Esophagus muscularis mucosa (tissue), 4 donors: ENCODE measurements around the gene RGS3. TPM values are rescaled to one million over a fixed set of nuclear protein-coding genes. Genes with fewer than 3 reads are reported as not detected.
A peak's percentile ranks its signal among the peaks of the same experiment; 100 is the strongest.

Experiments
- DNase-seq: peaks from one replicate; pipeline ENCODE4 v3.0.0-alpha.2; 2017; ENCODE audit errors: extremely low spot score
- H3K27ac ChIP-seq, 4 donors: fragments of 200-600 bp; sonication (generic); replicated peaks in 1 of 4; 1 replicate in 3 of 4; 2 replicates in 1 of 4; pipeline ENCODE4 v1.5.1; 2016 to 2019; ENCODE audit warnings: mild to moderate bottlenecking in 1 of 4
- H3K27me3 ChIP-seq, 4 donors: fragments of 200-600 bp; sonication (generic); one replicate each; pipeline versions ENCODE4 v1.5.1 to v1.6.0; 2016 to 2019
- H3K36me3 ChIP-seq, 4 donors: fragments of 200-600 bp; sonication (generic); one replicate each; pipeline ENCODE4 v1.5.1; 2016 to 2019
- H3K4me1 ChIP-seq, 4 donors: fragments of 200-600 bp; sonication (generic); one replicate each; pipeline ENCODE4 v1.5.1; 2016 to 2019
- H3K4me3 ChIP-seq, 4 donors: fragments of 200-600 bp; sonication (generic); 1 replicate in 2 of 4; 2 replicates in 2 of 4; pipeline ENCODE4 v1.5.1; 2016 to 2019; ENCODE audit warnings: mild to moderate bottlenecking in 4 of 4, moderate library complexity in 1 of 4
- H3K9me3 ChIP-seq, 4 donors: fragments of 200-600 bp; sonication (generic); 1 replicate in 3 of 4; 2 replicates in 1 of 4; pipeline ENCODE4 v1.5.1; 2016 to 2019
- CTCF ChIP-seq, 3 experiments: fragments of 200-600 bp in 2 of 3; fragments of 450-650 bp in 1 of 3; sonication (generic) in 2 of 3; IDR thresholded peaks; one replicate each; pipeline ENCODE4 v1.5.1; 2017 to 2019; ENCODE audit warnings: antibody characterized with exemption in 3 of 3, mild to moderate bottlenecking in 2 of 3, moderate library complexity in 1 of 3
- EP300 ChIP-seq: sonication (generic); formaldehyde crosslinking; IDR thresholded peaks from one replicate; pipeline ENCODE4 v1.6.1; 2017; ENCODE audit warnings: antibody characterized with exemption
- POLR2A ChIP-seq: fragments of 450-650 bp; IDR thresholded peaks from one replicate; pipeline ENCODE4 v1.6.1; 2017; ENCODE audit warnings: antibody characterized with exemption, moderate library complexity, mild to moderate bottlenecking, low read depth
- POLR2AphosphoS5 ChIP-seq, 2 donors: sonication (generic); formaldehyde crosslinking; IDR thresholded peaks; one replicate each; pipeline ENCODE4 v1.6.1; 2017; ENCODE audit warnings: antibody characterized with exemption in 2 of 2
- WGBS: methylation state at CpG from one replicate; pipeline ENCODE4 v1.1.5; 2018; 5-methylcytosine and 5-hydroxymethylcytosine counted together
- intact Hi-C: fragments of 100-400 bp; cut with DNase I; formaldehyde crosslinking; loops from one replicate; pipeline ENCODE4 v1.15.1; 2023
- total RNA-seq, 4 donors: library from RNA; depleted of rRNA; stranded (reverse); fragments of >200 nt; gene quantifications; one replicate each; pipeline versions ENCODE4 v1.1.0 to v1.2.1, GENCODE V29; 2016

Gene RGS3
- total RNA-seq, 4 donors from 2014 or later, result 37.3 to 121 (median 68.5) TPM

- no peak overlapping the region for H3K4me3 ChIP-seq
- no peaks in the 10 kb centered on the region for H3K9me3 ChIP-seq
- no peak overlapping the region for H3K27ac ChIP-seq
- no peak for TF ChIP-seq POLR2A
- no peak for TF ChIP-seq CTCF (IDR thresholded peaks at IDR 0.05)
- TF ChIP-seq EP300, result no peak
- TF ChIP-seq POLR2AphosphoS5 (IDR thresholded peaks at IDR 0.05), result no peak
- DNase-seq, result no peak
- no peaks in the 10 kb centered on the region for H3K27me3 ChIP-seq
- WGBS, result 91% methylated on average over 13 of the region's 19 CpGs
- peaks cover 16 to 52% (median 44%) of the 10 kb centered on the region in 4 donors for H3K36me3 ChIP-seq
- intact Hi-C loops, result loop anchor here (10.0 kb wide), 1 partner anchor 62 kb away; no protein-coding TSS in a partner anchor
- H3K4me1 ChIP-seq, result peaks cover 43 to 62% (median 50%) of the 10 kb centered on the region in 4 donors
These were observed 43.7 kb downstream of the RGS3 start for GRCh38 chr9:113507256-113507655.

GRCh38 chr9:113508111-113508749 is 44.7 kb downstream of the RGS3 start:
- 77% methylated on average over 10 of the region's 10 CpGs for WGBS
- Histone ChIP-seq H3K27ac (peak overlapping the region in 3 of 4 donors; percentile 5 to 27 (median 24)), H3K4me3 (no peak overlapping the region), H3K36me3 (peaks cover 16 to 62% (median 53%) of the 10 kb centered on the region in 4 donors), H3K4me1 (peaks cover 41 to 58% (median 50%) of the 10 kb centered on the region in 4 donors), H3K27me3 (no peaks in the 10 kb centered on the region), H3K9me3 (no peaks in the 10 kb centered on the region)
- DNase-seq, result no peak
- intact Hi-C loops, result loop anchor here (10.0 kb wide), 1 partner anchor 63 kb away; no protein-coding TSS in a partner anchor
- TF ChIP-seq CTCF (IDR thresholded peaks at IDR 0.05), result no peak
- TF ChIP-seq POLR2A, result no peak
- no peak for TF ChIP-seq EP300
- no peak for TF ChIP-seq POLR2AphosphoS5 (IDR thresholded peaks at IDR 0.05)

- Histone ChIP-seq H3K4me3 (no peak overlapping the region), H3K27me3 (no peaks in the 10 kb centered on the region), H3K9me3 (no peaks in the 10 kb centered on the region), H3K36me3 (peaks cover 15 to 74% (median 64%) of the 10 kb centered on the region in 4 donors), H3K4me1 (peaks cover 41 to 46% (median 45%) of the 10 kb centered on the region in 4 donors), H3K27ac (no peak overlapping the region)
- WGBS, result 76% methylated on average over 7 of the region's 7 CpGs
- TF ChIP-seq POLR2AphosphoS5 (IDR thresholded peaks at IDR 0.05) (no peak), EP300 (no peak), CTCF (IDR thresholded peaks at IDR 0.05) (no peak), POLR2A (no peak)
- DNase-seq, result no peak
- intact Hi-C loops, result loop anchor here (10.0 kb wide), 1 partner anchor 65 kb away; no protein-coding TSS in a partner anchor
These were observed 45.9 kb downstream of the RGS3 start for GRCh38 chr9:113509463-113509862.

GRCh38 chr9:113511047-113511521 is 47.6 kb downstream of the RGS3 start:
- Histone ChIP-seq H3K27me3 (no peaks in the 10 kb centered on the region), H3K4me1 (peaks cover 39 to 43% (median 41%) of the 10 kb centered on the region in 4 donors), H3K27ac (peak overlapping the region; percentile 30 to 59 (median 44)), H3K36me3 (peaks cover 20 to 82% (median 69%) of the 10 kb centered on the region in 4 donors), H3K9me3 (no peaks in the 10 kb centered on the region), H3K4me3 (no peak overlapping the region)
- TF ChIP-seq CTCF (IDR thresholded peaks at IDR 0.05) (no peak), POLR2AphosphoS5 (IDR thresholded peaks at IDR 0.05) (no peak), EP300 (no peak), POLR2A (no peak)
- no peak for DNase-seq
- intact Hi-C loops, result no loop called here
- WGBS, result 34% methylated on average over 4 of the region's 6 CpGs
